Nephron (organoid): ENCODE data around the gene GSS.

Experiments
- H3K27ac Mint-ChIP-seq, 3 experiments: 2 replicates each; pipeline ENCODE4 v1.8.0; 2020; ENCODE audit warnings: mixed read lengths in 3 of 3, mild to moderate bottlenecking in 2 of 3, moderate library complexity in 1 of 3
- H3K27me3 Mint-ChIP-seq: 2 replicates; pipeline ENCODE4 v1.8.0; 2021; ENCODE audit warnings: low read depth, mild to moderate bottlenecking, moderate library complexity, mixed read lengths
- H3K36me3 Mint-ChIP-seq: 2 replicates; pipeline ENCODE4 v1.8.0; 2020; ENCODE audit warnings: low read depth, mixed read lengths
- H3K4me1 Mint-ChIP-seq: 2 replicates; pipeline ENCODE4 v1.8.0; 2020; ENCODE audit warnings: mixed read lengths
- H3K4me3 Mint-ChIP-seq, 3 experiments: 2 replicates each; pipeline ENCODE4 v1.8.0; 2020; ENCODE audit warnings: mild to moderate bottlenecking in 3 of 3, mixed read lengths in 3 of 3, moderate library complexity in 2 of 3
- H3K9me3 Mint-ChIP-seq: 2 replicates; pipeline ENCODE4 v1.8.0; 2020; ENCODE audit warnings: mixed read lengths
- TF ChIP-seq, protein P1 (sequence below), 3 experiments: fragments of 200-600 bp; sonication (generic); IDR thresholded peaks; one replicate each; pipeline ENCODE4 v1.5.0; 2021; ENCODE audit warnings: antibody characterized with exemption in 3 of 3; ENCODE audit not compliant: unreplicated experiment in 3 of 3

The GSS gene

DNA sequence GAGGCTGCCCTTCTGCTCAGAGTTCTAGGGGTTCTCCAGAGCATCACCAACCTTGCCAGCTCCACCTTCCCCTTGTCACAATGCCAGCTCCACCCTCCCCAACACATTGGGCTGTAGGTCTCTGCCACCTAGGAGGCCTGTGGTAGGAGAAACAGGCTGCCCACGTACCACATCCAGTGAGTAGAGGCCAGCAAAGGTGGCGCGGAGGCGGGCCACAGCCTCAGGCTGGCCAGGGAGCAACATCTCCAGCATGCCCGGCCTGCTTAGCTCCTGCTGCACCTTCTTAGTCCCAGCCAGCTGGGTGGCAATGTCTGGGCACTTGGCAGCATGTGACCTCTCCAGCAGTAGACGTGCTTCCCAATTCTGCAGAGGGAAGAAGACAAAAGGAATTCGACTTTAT lies 23.8 kb downstream of the GSS start:
- Mint-ChIP-seq H3K4me1 (no peaks in the 10 kb centered on the region), H3K9me3 (no peaks in the 10 kb centered on the region), H3K4me3 (no peak overlapping the region), H3K27me3 (no peaks in the 10 kb centered on the region), H3K27ac (no peak overlapping the region), H3K36me3 (peaks cover 55% of the 10 kb centered on the region)
- TF ChIP-seq, protein P1, sequence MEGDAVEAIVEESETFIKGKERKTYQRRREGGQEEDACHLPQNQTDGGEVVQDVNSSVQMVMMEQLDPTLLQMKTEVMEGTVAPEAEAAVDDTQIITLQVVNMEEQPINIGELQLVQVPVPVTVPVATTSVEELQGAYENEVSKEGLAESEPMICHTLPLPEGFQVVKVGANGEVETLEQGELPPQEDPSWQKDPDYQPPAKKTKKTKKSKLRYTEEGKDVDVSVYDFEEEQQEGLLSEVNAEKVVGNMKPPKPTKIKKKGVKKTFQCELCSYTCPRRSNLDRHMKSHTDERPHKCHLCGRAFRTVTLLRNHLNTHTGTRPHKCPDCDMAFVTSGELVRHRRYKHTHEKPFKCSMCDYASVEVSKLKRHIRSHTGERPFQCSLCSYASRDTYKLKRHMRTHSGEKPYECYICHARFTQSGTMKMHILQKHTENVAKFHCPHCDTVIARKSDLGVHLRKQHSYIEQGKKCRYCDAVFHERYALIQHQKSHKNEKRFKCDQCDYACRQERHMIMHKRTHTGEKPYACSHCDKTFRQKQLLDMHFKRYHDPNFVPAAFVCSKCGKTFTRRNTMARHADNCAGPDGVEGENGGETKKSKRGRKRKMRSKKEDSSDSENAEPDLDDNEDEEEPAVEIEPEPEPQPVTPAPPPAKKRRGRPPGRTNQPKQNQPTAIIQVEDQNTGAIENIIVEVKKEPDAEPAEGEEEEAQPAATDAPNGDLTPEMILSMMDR (IDR thresholded peaks at IDR 0.05; ENCODE audit: unreplicated experiment in 3 of 3), result no peak

DNA sequence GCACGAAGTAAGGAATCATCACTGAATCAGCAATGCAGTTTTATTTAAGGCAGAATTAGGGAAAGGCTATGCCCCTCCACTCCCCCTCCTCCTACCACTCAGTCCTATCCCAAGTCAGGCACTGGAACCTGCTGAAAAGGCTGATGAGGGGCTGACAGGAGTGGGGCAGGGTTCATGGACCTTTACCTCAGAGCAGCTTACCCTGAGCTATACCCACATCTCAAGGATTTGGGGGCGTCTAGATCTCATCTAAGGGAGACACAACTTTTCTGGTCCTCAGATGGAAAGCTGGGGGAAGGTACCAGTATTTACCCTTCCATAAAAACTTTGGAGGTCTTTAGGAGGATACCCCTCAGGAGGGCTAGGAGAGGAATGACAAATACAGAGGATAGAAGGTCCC lies 27.2 kb downstream of the GSS start:
- H3K36me3 Mint-ChIP-seq, result peaks cover 55% of the 10 kb centered on the region

DNA sequence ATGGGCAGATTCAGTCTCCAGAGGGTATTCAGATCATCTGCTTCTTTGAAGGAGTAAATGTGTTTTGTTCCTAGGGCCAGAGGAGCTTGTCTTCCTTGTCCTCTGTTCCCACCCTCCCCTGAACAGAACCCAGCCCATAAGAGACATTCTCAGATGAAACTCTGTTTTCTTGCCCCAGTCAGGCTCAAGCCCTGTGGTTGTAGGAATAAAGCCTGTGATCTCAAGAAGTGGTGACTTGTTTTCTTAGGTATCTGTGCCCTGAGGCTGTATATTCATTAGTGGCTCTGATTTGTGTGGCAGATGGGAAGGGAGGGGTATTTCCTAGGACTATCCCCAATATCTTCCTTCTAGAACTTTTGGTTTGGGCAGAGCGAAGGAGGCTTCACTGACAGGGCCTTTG lies 27.9 kb downstream of the GSS start:
- Mint-ChIP-seq H3K4me1 (no peaks in the 10 kb centered on the region), H3K9me3 (no peaks in the 10 kb centered on the region), H3K27me3 (no peaks in the 10 kb centered on the region), H3K4me3 (no peak overlapping the region), H3K27ac (no peak overlapping the region), H3K36me3 (peaks cover 50% of the 10 kb centered on the region)
- TF ChIP-seq, protein P1 (IDR thresholded peaks at IDR 0.05; ENCODE audit: unreplicated experiment in 3 of 3), result no peak

More for the DNA sequence above, 27.2 kb downstream of the GSS start:
- H3K9me3 Mint-ChIP-seq, result no peaks in the 10 kb centered on the region
- TF ChIP-seq, protein P1 (IDR thresholded peaks at IDR 0.05; ENCODE audit: unreplicated experiment in 3 of 3), result no peak
- H3K27ac Mint-ChIP-seq, result no peak overlapping the region
- H3K27me3 Mint-ChIP-seq, result no peaks in the 10 kb centered on the region
- H3K4me3 Mint-ChIP-seq, result no peak overlapping the region
- no peaks in the 10 kb centered on the region for H3K4me1 Mint-ChIP-seq

DNA sequence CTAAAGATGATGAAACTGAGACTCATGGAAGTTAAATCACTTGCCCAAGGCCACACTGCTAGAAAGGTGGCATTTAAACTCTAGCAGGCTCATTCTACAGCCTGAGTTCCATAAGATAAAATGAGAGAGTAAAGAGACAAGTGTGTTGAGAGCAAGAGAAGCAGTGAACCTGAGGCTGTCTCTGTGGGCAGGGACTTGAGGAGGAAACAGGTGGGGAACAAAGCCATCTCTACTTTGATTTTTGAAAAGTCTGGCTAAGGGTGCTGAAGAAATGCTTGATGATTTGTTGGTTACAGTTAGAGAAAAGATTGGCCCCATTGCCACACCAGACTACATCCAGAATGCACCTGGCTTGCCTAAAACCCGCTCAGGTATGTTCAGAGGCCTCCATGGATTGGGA lies 29.0 kb downstream of the GSS start:
- Mint-ChIP-seq H3K36me3 (peaks cover 49% of the 10 kb centered on the region), H3K4me1 (no peaks in the 10 kb centered on the region), H3K4me3 (no peak overlapping the region), H3K9me3 (no peaks in the 10 kb centered on the region), H3K27me3 (no peaks in the 10 kb centered on the region), H3K27ac (no peak overlapping the region)
- TF ChIP-seq, protein P1 (IDR thresholded peaks at IDR 0.05; ENCODE audit: unreplicated experiment in 3 of 3), result no peak

DNA sequence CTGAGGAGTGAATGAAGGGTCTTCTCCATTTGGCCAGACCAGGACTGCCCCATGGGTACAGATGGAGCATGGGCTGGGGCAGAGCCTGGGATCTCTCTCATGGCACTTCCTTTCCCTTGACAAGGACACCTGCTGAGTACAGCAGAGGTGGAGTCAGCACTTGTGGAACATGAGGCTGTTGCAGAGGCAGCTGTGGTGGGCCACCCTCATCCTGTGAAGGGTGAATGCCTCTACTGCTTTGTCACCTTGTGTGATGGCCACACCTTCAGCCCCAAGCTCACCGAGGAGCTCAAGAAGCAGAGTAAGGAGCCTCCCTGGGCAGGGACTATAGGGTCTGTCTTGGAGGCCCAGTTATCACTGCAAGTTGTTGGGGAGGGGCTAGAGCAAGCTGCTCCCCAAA lies 29.6 kb downstream of the GSS start:
- no peaks in the 10 kb centered on the region for H3K9me3 Mint-ChIP-seq
- TF ChIP-seq, protein P1 (IDR thresholded peaks at IDR 0.05; ENCODE audit: unreplicated experiment in 3 of 3), result no peak
- peaks cover 43% of the 10 kb centered on the region for H3K36me3 Mint-ChIP-seq
- H3K4me1 Mint-ChIP-seq, result no peaks in the 10 kb centered on the region
- no peak overlapping the region for H3K27ac Mint-ChIP-seq
- H3K27me3 Mint-ChIP-seq, result no peaks in the 10 kb centered on the region
- H3K4me3 Mint-ChIP-seq, result no peak overlapping the region

DNA sequence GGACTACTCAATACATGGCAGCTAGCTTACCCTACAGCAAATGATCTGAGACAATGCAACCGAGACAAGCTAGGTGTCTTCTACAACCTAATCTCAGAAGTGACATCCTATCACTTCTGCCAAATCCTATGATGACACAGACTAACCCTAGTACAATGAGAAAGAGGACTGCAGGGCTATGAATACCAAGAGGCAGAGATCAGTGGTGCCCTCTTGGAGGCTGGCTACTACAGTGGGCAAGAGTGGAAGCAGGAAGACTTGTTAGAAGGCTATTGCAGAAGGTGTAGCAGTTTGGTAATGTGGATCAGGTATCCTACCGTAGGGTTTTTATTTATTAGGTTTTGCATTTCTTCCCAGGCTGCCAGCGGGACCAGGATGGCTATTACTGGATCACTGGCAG lies 30.3 kb downstream of the GSS start:
- TF ChIP-seq, protein P1 (IDR thresholded peaks at IDR 0.05; ENCODE audit: unreplicated experiment in 3 of 3), result no peak
- H3K4me3 Mint-ChIP-seq, result no peak overlapping the region
- no peaks in the 10 kb centered on the region for H3K4me1 Mint-ChIP-seq
- peaks cover 42% of the 10 kb centered on the region for H3K36me3 Mint-ChIP-seq
- H3K27ac Mint-ChIP-seq, result no peak overlapping the region
- H3K9me3 Mint-ChIP-seq, result no peaks in the 10 kb centered on the region
- H3K27me3 Mint-ChIP-seq, result no peaks in the 10 kb centered on the region
